Motor neuron (in vitro differentiated cells): ENCODE data around the gene SNAPC2. TPM values are rescaled to one million over a fixed set of nuclear protein-coding genes. Genes with fewer than 3 reads are reported as not detected.

Experiments used
- ATAC-seq, 8 experiments: fragments of 200-7000 bp; cut with Tn5 transposase; replicated peaks in 6 of 8; 2 replicates each; pipeline ENCODE4 v1.8.0; 2021; ENCODE audit warnings: mild to moderate bottlenecking in 8 of 8, moderate library complexity in 8 of 8
- H3K27ac ChIP-seq, 2 donors: fragments of 250-450 bp; sonication (Bioruptor Pico); 2 replicates each; pipeline ENCODE4 v1.9.0; 2021; ENCODE audit warnings: antibody characterized with exemption in 2 of 2, mild to moderate bottlenecking in 2 of 2, moderate library complexity in 1 of 2
- H3K4me1 ChIP-seq, 2 donors: fragments of 250-450 bp; sonication (Bioruptor Pico); replicated peaks in 1 of 2; 2 replicates each; pipeline ENCODE4 v1.6.1; 2021; ENCODE audit warnings: antibody characterized with exemption in 2 of 2, mild to moderate bottlenecking in 2 of 2, moderate library complexity in 1 of 2
- H3K4me3 ChIP-seq, 5 donors: fragments of 250-450 bp; sonication (Bioruptor Pico); 2 replicates each; pipeline ENCODE4 v1.9.0; 2021; ENCODE audit warnings: antibody characterized with exemption in 5 of 5, mild to moderate bottlenecking in 5 of 5, moderate library complexity in 4 of 5
- WGBS, 10 experiments: fragments of 450-650 bp; shearing (Covaris generic); methylation state at CpG; one replicate each; pipeline ENCODE4 v1.0.0; 2022; 5-methylcytosine and 5-hydroxymethylcytosine counted together
- in situ Hi-C, 9 experiments: fragments of 400-800 bp; cut with MboI; loops; one replicate each; pipeline ENCODE4 v1.15.0; 2021; ENCODE audit warnings: low sequenced_read_pairs in 9 of 9, low pct_unique_long_range_greater_than_20kb in 2 of 9; ENCODE audit not compliant: unreplicated experiment in 9 of 9
- total RNA-seq, 8 experiments: library from RNA; unstranded; fragments of 300-600 nt; gene quantifications; 2 replicates each; pipeline versions ENCODE4 v1.2.3 to v1.2.4, GENCODE V29; 2022

SNAPC2 gene
- total RNA-seq, 8 experiments from 2014 or later: 12.5 to 27.1 (median 19.1) TPM

GRCh38 chr19:7898967-7899366, 21.2 kb upstream of the SNAPC2 start:
- Histone ChIP-seq H3K4me1 (peaks cover 4 to 6% of the 10 kb centered on the region in 2 donors), H3K4me3 (no peak overlapping the region), H3K27ac (no peak overlapping the region)
- 70 to 97% (median 90%) methylated on average over 1 to 9 of the region's 16 CpGs; no CpG with 5 or more reads in 3 of the 10 experiments for WGBS, 10 experiments
- in situ Hi-C loops: no loop called here
- no peak for ATAC-seq

DNA sequence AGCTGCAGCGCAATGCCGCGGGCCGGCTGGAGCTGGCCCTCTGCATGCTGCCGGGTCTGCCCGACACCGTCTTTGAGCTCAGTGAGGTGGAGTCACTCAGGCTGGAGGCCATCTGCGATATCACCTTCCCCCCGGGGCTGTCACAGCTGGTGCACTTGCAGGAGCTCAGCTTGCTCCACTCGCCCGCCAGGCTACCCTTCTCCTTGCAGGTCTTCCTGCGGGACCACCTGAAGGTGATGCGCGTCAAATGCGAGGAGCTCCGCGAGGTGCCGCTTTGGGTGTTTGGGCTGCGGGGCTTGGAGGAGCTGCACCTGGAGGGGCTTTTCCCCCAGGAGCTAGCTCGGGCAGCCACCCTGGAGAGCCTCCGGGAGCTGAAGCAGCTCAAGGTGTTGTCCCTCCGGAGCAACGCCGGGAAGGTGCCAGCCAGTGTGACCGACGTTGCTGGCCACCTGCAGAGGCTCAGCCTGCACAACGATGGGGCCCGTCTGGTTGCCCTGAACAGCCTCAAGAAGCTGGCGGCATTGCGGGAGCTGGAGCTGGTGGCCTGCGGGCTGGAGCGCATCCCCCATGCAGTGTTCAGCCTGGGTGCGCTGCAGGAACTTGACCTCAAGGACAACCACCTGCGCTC, 20.3 kb upstream of the SNAPC2 start:
- no peak for ATAC-seq

DNA sequence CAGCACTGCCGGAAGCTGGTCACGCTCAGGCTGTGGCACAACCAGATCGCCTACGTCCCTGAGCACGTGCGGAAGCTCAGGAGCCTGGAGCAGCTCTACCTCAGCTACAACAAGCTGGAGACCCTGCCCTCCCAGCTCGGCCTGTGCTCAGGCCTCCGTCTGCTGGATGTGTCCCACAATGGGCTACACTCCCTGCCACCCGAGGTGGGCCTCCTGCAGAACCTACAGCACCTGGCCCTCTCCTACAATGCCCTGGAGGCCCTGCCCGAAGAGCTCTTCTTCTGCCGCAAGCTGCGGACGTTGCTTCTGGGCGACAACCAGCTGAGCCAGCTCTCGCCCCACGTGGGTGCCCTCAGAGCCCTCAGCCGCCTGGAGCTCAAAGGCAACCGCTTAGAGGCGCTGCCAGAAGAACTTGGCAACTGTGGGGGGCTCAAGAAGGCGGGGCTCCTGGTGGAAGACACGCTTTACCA, 19.7 kb upstream of the SNAPC2 start:
- Histone ChIP-seq H3K4me1 (peaks cover 14 to 15% of the 10 kb centered on the region in 2 donors), H3K4me3 (no peak overlapping the region), H3K27ac (no peak overlapping the region)
- 66 to 73% (median 67%) methylated on average over 3 to 11 of the region's 21 CpGs; no CpG with 5 or more reads in 7 of the 10 experiments for WGBS, 10 experiments
- no peak for ATAC-seq
- in situ Hi-C loops: no loop called here

More for the DNA sequence above, 20.3 kb upstream of the SNAPC2 start:
- 93 to 100% (median 100%) methylated on average over 1 to 4 of the region's 34 CpGs; no CpG with 5 or more reads in 5 of the 10 experiments for WGBS, 10 experiments
- Histone ChIP-seq H3K4me1 (peaks cover 8 to 9% of the 10 kb centered on the region in 2 donors), H3K4me3 (no peak overlapping the region), H3K27ac (no peak overlapping the region)
- in situ Hi-C loops: no loop called here

- in situ Hi-C loops: no loop called here
- no peak for ATAC-seq
- Histone ChIP-seq H3K4me3 (no peak overlapping the region), H3K27ac (no peak overlapping the region), H3K4me1 (peaks cover 15% of the 10 kb centered on the region in 2 donors)
- 100% methylated on average over 2 of the region's 3 CpGs; no CpG with 5 or more reads in 9 of the 10 experiments for WGBS, 10 experiments
Measured at GRCh38 chr19:7900931-7901330, 19.2 kb upstream of the SNAPC2 start.

DNA sequence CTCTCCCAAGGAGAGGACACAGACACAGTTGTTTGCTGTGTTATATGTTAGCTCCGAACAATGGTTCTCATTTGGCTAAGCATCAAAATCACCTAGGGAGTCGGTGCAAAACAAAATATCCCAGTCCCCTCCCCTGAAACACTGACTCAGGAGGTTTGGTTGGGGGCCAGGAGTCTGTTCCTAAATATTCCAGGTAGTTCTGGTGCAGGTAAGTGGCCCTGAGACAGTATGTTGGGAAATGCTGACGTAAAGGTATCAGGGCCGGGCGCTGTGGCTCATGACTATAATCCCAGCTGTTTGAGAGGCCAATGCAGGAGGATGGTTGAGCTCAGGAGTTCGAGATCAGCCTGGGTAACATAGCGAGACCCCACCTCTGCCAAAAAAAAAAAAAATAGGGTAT, 18.8 kb upstream of the SNAPC2 start:
- no peak for ATAC-seq
- H3K27ac ChIP-seq: no peak overlapping the region
- in situ Hi-C loops: no loop called here
- peaks cover 15% of the 10 kb centered on the region in 2 donors for H3K4me1 ChIP-seq
- no peak overlapping the region for H3K4me3 ChIP-seq
- 29 to 100% (median 92%) methylated on average over 1 to 6 of the region's 7 CpGs; no CpG with 5 or more reads in 2 of the 10 experiments for WGBS, 10 experiments

GRCh38 chr19:7902796-7903243, 17.3 kb upstream of the SNAPC2 start:
- peaks cover 15% of the 10 kb centered on the region in 2 donors for H3K4me1 ChIP-seq
- H3K27ac ChIP-seq: peak overlapping the region; percentile 79 to 88
- peak overlapping the region; percentile 38 to 56 (median 53) for H3K4me3 ChIP-seq
- WGBS, 10 experiments: 5 to 73% (median 16%) methylated on average over 1 to 13 of the region's 20 CpGs; no CpG with 5 or more reads in 4 of the 10 experiments
- in situ Hi-C loops: no loop called here
- ATAC-seq: peak in 3 of 8 experiments; percentile 3 to 8 (median 4)

GRCh38 chr19:7903244-7904073, 16.7 kb upstream of the SNAPC2 start, which contains the start of gene MAP2K7:
Gene MAP2K7 (plus strand): TSS chr19:7903877. CDS start chr19:7903945, 68 bp downstream.
- peak within 1 kb of the TSS; percentile 88 to 91 for H3K27ac ChIP-seq
- in situ Hi-C loops: no loop called here
- 0 to 3% (median 0%) methylated on average over 3 to 14 of the region's 89 CpGs; no CpG with 5 or more reads in 4 of the 10 experiments for WGBS, 10 experiments
- H3K4me3 ChIP-seq: peak within 1 kb of the TSS; percentile 79 to 92 (median 83)
- H3K4me1 ChIP-seq: peaks cover 15% of the 10 kb centered on the region in 2 donors
- peak; percentile 76 to 87 (median 84) for ATAC-seq

- in situ Hi-C loops: no loop called here
- peak overlapping the region; percentile 88 to 91 for H3K27ac ChIP-seq
- H3K4me3 ChIP-seq: peak overlapping the region; percentile 79 to 92 (median 83)
- 0 to 81% (median 50%) methylated on average over 1 to 4 of the region's 68 CpGs; no CpG with 5 or more reads in 4 of the 10 experiments for WGBS, 10 experiments
- peak in 6 of 8 experiments; percentile 12 to 31 (median 30) for ATAC-seq
- peaks cover 15% of the 10 kb centered on the region in 2 donors for H3K4me1 ChIP-seq
Measured at GRCh38 chr19:7904074-7905020, 15.8 kb upstream of the SNAPC2 start.

DNA sequence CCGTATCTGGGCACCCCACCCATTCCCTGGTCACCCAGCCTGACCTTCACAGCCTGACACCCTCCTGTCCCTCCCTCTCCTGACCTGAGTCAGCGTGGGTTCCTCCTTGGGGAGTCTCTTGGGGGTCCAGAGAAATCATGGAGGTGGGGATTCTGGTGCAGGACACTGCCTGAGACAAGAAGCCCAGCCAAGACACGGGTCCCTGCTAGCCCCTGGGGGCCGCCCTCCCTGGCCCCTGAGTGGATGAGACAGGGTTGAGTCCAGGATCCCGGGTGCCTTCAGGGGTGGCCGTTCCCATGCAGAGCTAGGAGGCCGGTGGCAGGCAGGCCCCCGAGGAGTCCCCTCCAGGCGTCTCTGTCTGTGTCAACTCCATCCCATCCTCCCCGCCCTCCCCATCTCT, 14.9 kb upstream of the SNAPC2 start:
- no peak for ATAC-seq
- H3K27ac ChIP-seq: no peak overlapping the region
- peak overlapping the region in 1 of 5 donors; percentile 92 for H3K4me3 ChIP-seq
- 22 to 100% (median 80%) methylated on average over 1 of the region's 10 CpGs; no CpG with 5 or more reads in 7 of the 10 experiments for WGBS, 10 experiments
- in situ Hi-C loops: no loop called here
- peaks cover 15% of the 10 kb centered on the region in 2 donors for H3K4me1 ChIP-seq

GRCh38 chr19:7905859-7906258, 14.3 kb upstream of the SNAPC2 start:
- no peak overlapping the region for H3K27ac ChIP-seq
- in situ Hi-C loops: no loop called here
- 92 to 100% methylated on average over 1 to 5 of the region's 10 CpGs; no CpG with 5 or more reads in 8 of the 10 experiments for WGBS, 10 experiments
- no peak for ATAC-seq
- no peak overlapping the region for H3K4me3 ChIP-seq
- peaks cover 15% of the 10 kb centered on the region in 2 donors for H3K4me1 ChIP-seq

DNA sequence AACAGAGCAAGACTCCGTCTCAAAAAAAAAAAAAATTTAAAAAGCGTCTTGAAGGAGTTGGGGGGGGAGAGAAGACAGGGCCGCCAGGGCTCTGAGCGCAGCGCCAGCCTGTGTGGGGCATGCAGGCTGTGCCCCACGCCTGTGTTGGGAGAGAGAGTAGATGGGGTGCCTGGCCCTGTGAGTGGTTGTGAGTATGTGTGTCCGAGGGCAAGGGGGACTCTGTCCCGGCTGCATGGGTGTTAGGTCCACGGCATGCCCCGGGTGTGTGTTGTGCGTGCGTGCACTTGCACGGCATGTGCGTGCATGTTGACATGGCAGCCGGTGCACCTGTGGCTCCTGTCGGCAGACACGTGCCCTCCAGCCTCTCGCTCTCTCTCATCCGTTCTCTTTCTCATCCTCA, 13.0 kb upstream of the SNAPC2 start:
- Histone ChIP-seq H3K4me3 (no peak overlapping the region), H3K4me1 (peaks cover 15% of the 10 kb centered on the region in 2 donors), H3K27ac (no peak overlapping the region)
- no peak for ATAC-seq
- WGBS, 10 experiments: 83 to 100% (median 92%) methylated on average over 1 to 8 of the region's 19 CpGs; no CpG with 5 or more reads in 1 of the 10 experiments
- in situ Hi-C loops: no loop called here

GRCh38 chr19:7907544-7907943, 12.6 kb upstream of the SNAPC2 start:
- no peak overlapping the region for H3K4me3 ChIP-seq
- ATAC-seq: no peak
- H3K27ac ChIP-seq: no peak overlapping the region
- in situ Hi-C loops: no loop called here
- WGBS, 10 experiments: 92% methylated on average over 6 of the region's 11 CpGs; no CpG with 5 or more reads in 9 of the 10 experiments
- H3K4me1 ChIP-seq: peaks cover 13 to 14% of the 10 kb centered on the region in 2 donors
